Mucosa of stomach (tissue), 1 donor: Measurements from ENCODE around the gene OMA1.

Experiments used
- H3K27me3 ChIP-seq: one replicate; pipeline ENCODE4 v1.7.0; 2013; ENCODE audit warnings: mild to moderate bottlenecking, low read length; ENCODE audit not compliant: control insufficient read depth, insufficient read depth
- H3K36me3 ChIP-seq: one replicate; pipeline ENCODE4 v1.7.0; 2013; ENCODE audit warnings: low read length; ENCODE audit not compliant: control insufficient read depth, insufficient read depth
- H3K4me1 ChIP-seq: one replicate; pipeline ENCODE4 v1.7.0; 2013; ENCODE audit warnings: mild to moderate bottlenecking, low read length; ENCODE audit not compliant: control insufficient read depth, insufficient read depth
- H3K4me3 ChIP-seq: one replicate; pipeline ENCODE4 v1.7.0; 2013; ENCODE audit warnings: low read length
- H3K9ac ChIP-seq: one replicate; pipeline ENCODE4 v1.7.0; 2013; ENCODE audit warnings: mild to moderate bottlenecking, low read length, moderate library complexity
- H3K9me3 ChIP-seq: one replicate; pipeline ENCODE4 v1.7.0; 2013; ENCODE audit warnings: mild to moderate bottlenecking, low read length, moderate library complexity; ENCODE audit not compliant: control insufficient read depth
- donor health status: Pancreatic carcinoma.

OMA1 gene

GRCh38 chr1:58466630-58467241 lies 79.8 kb downstream of the OMA1 start:
- Histone ChIP-seq H3K4me1 (no peaks in the 10 kb centered on the region), H3K9me3 (no peaks in the 10 kb centered on the region), H3K36me3 (no peaks in the 10 kb centered on the region), H3K9ac (no peak overlapping the region), H3K4me3 (no peak overlapping the region), H3K27me3 (no peaks in the 10 kb centered on the region)

GRCh38 chr1:58465825-58466629 lies 80.5 kb downstream of the OMA1 start:
- no peaks in the 10 kb centered on the region for H3K36me3 ChIP-seq
- H3K4me3 ChIP-seq, result no peak overlapping the region
- H3K4me1 ChIP-seq, result no peaks in the 10 kb centered on the region
- no peaks in the 10 kb centered on the region for H3K27me3 ChIP-seq
- H3K9me3 ChIP-seq, result no peaks in the 10 kb centered on the region
- no peak overlapping the region for H3K9ac ChIP-seq

- Histone ChIP-seq H3K9me3 (no peaks in the 10 kb centered on the region), H3K4me1 (no peaks in the 10 kb centered on the region), H3K9ac (no peak overlapping the region), H3K27me3 (no peaks in the 10 kb centered on the region), H3K36me3 (no peaks in the 10 kb centered on the region), H3K4me3 (no peak overlapping the region)
Measured at GRCh38 chr1:58465176-58465575, 81.3 kb downstream of the OMA1 start.

GRCh38 chr1:58460469-58460868 lies 86.1 kb downstream of the OMA1 start:
- no peaks in the 10 kb centered on the region for H3K27me3 ChIP-seq
- H3K9me3 ChIP-seq, result no peaks in the 10 kb centered on the region
- no peak overlapping the region for H3K4me3 ChIP-seq
- H3K36me3 ChIP-seq, result no peaks in the 10 kb centered on the region
- no peaks in the 10 kb centered on the region for H3K4me1 ChIP-seq
- H3K9ac ChIP-seq, result no peak overlapping the region

- no peak overlapping the region for H3K4me3 ChIP-seq
- H3K36me3 ChIP-seq, result no peaks in the 10 kb centered on the region
- no peak overlapping the region for H3K9ac ChIP-seq
- H3K27me3 ChIP-seq, result no peaks in the 10 kb centered on the region
- no peaks in the 10 kb centered on the region for H3K9me3 ChIP-seq
- H3K4me1 ChIP-seq, result no peaks in the 10 kb centered on the region
Measured at GRCh38 chr1:58459911-58460310, 86.6 kb downstream of the OMA1 start.

GRCh38 chr1:58457023-58457635 lies 89.4 kb downstream of the OMA1 start:
- H3K4me3 ChIP-seq, result no peak overlapping the region
- H3K9me3 ChIP-seq, result no peaks in the 10 kb centered on the region
- no peaks in the 10 kb centered on the region for H3K36me3 ChIP-seq
- H3K27me3 ChIP-seq, result no peaks in the 10 kb centered on the region
- no peaks in the 10 kb centered on the region for H3K4me1 ChIP-seq
- no peak overlapping the region for H3K9ac ChIP-seq

GRCh38 chr1:58456470-58456869 lies 90.1 kb downstream of the OMA1 start:
- Histone ChIP-seq H3K36me3 (no peaks in the 10 kb centered on the region), H3K4me1 (no peaks in the 10 kb centered on the region), H3K4me3 (no peak overlapping the region), H3K9ac (no peak overlapping the region), H3K27me3 (no peaks in the 10 kb centered on the region), H3K9me3 (no peaks in the 10 kb centered on the region)

- H3K4me1 ChIP-seq, result no peaks in the 10 kb centered on the region
- H3K9me3 ChIP-seq, result no peaks in the 10 kb centered on the region
- no peaks in the 10 kb centered on the region for H3K27me3 ChIP-seq
Measured at GRCh38 chr1:58454807-58455206, 91.7 kb downstream of the OMA1 start.

GRCh38 chr1:58454385-58454784 lies 92.1 kb downstream of the OMA1 start:
- H3K9ac ChIP-seq, result no peak overlapping the region

More at GRCh38 chr1:58454807-58455206, 91.7 kb downstream of the OMA1 start:
- H3K4me3 ChIP-seq, result no peak overlapping the region
- no peak overlapping the region for H3K9ac ChIP-seq
- H3K36me3 ChIP-seq, result no peaks in the 10 kb centered on the region

GRCh38 chr1:58451560-58452191 lies 94.8 kb downstream of the OMA1 start:
- Histone ChIP-seq H3K9me3 (no peaks in the 10 kb centered on the region), H3K27me3 (no peaks in the 10 kb centered on the region), H3K9ac (no peak overlapping the region), H3K36me3 (no peaks in the 10 kb centered on the region), H3K4me3 (no peak overlapping the region), H3K4me1 (no peaks in the 10 kb centered on the region)

More at GRCh38 chr1:58454385-58454784, 92.1 kb downstream of the OMA1 start:
- no peaks in the 10 kb centered on the region for H3K9me3 ChIP-seq
- no peak overlapping the region for H3K4me3 ChIP-seq
- no peaks in the 10 kb centered on the region for H3K36me3 ChIP-seq
- H3K27me3 ChIP-seq, result no peaks in the 10 kb centered on the region
- H3K4me1 ChIP-seq, result no peaks in the 10 kb centered on the region

GRCh38 chr1:58447886-58448285 lies 98.6 kb downstream of the OMA1 start:
- Histone ChIP-seq H3K4me1 (peaks cover 6% of the 10 kb centered on the region), H3K36me3 (no peaks in the 10 kb centered on the region), H3K27me3 (no peaks in the 10 kb centered on the region), H3K9me3 (no peaks in the 10 kb centered on the region), H3K9ac (no peak overlapping the region), H3K4me3 (no peak overlapping the region)

GRCh38 chr1:58447042-58447441 lies 99.5 kb downstream of the OMA1 start:
- H3K4me1 ChIP-seq, result peaks cover 6% of the 10 kb centered on the region
- no peak overlapping the region for H3K4me3 ChIP-seq
- no peaks in the 10 kb centered on the region for H3K9me3 ChIP-seq
- no peak overlapping the region for H3K9ac ChIP-seq
- no peaks in the 10 kb centered on the region for H3K36me3 ChIP-seq
- H3K27me3 ChIP-seq, result no peaks in the 10 kb centered on the region
